Suprapubic skin (tissue), 3 donors: ENCODE measurements around the gene AKR1C2.
"Not testable (repeated sequence)": the region's sequence is repeated elsewhere in the genome, so short reads cannot be mapped to it uniquely, and the experiment has no call there.

Experiments
- CTCF ChIP-seq, 2 donors: fragments of 200-600 bp in 1 of 2; fragments of 450-650 bp in 1 of 2; sonication (generic) in 1 of 2; IDR thresholded peaks; one replicate each; pipeline ENCODE4 v1.5.1; 2016 to 2019; ENCODE audit warnings: antibody characterized with exemption in 2 of 2, mild to moderate bottlenecking in 1 of 2, moderate library complexity in 1 of 2
- EP300 ChIP-seq: sonication (generic); formaldehyde crosslinking; IDR thresholded peaks from one replicate; pipeline ENCODE4 v1.6.1; 2017; ENCODE audit warnings: antibody characterized with exemption
- POLR2A ChIP-seq, 2 donors: fragments of 450-650 bp; IDR thresholded peaks; one replicate each; pipeline ENCODE4 v1.6.1; 2017; ENCODE audit warnings: antibody characterized with exemption in 2 of 2, mild to moderate bottlenecking in 2 of 2, moderate library complexity in 2 of 2

DNA sequence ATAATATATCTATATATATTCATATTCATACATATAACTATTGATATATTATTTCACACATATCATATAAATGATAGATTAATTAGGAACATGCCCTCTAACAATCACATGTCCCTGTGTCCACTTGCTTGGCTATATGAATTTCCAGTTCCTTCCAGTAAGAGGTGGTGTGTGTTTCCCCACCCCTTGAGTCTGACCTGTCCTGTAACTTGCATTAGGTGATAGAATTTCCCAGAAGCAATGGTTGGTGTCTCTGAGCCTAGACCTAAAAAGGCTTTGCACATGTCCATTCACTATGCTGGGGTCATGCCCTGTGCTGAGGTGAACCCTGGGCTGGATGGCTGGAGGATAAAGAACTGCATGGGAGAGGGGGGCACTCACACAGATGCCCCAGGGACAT, 9.4 kb downstream of the AKR1C2 start:
- TF ChIP-seq CTCF (IDR thresholded peaks at IDR 0.05); POLR2A (IDR thresholded peaks at IDR 0.05); EP300: not testable (repeated sequence)
